ENCODE measurements around the gene ORC3.
"Not testable (repeated sequence)": the region's sequence is repeated elsewhere in the genome, so short reads cannot be mapped to it uniquely, and the experiment has no call there.

The ORC3 gene

GRCh38 chr6:87699576-87699975 is 109.6 kb downstream of the ORC3 start:
- DNase-seq, result no peak

- DNase-seq, result peak in 1 of 2 experiments; percentile 20
Observed at GRCh38 chr6:87700397-87701343, 110.7 kb downstream of the ORC3 start.

DNA sequence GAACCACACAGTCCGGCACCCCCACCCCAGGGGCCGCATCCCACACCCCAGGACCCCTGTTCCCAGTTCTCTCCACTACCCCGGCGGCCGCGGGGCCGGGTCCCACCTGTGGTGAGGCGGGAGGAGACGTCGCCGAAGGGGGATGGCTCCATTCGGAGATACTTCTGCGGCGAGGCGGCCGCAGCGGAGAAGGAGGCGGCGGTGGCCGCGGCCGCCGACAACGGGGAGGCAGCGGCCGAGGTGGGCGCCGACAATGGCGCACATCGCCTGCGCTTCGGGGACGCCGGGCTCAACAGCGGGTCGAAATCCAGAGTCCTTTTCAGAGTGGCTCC is 111.4 kb downstream of the ORC3 start:
- no peak for DNase-seq

DNA sequence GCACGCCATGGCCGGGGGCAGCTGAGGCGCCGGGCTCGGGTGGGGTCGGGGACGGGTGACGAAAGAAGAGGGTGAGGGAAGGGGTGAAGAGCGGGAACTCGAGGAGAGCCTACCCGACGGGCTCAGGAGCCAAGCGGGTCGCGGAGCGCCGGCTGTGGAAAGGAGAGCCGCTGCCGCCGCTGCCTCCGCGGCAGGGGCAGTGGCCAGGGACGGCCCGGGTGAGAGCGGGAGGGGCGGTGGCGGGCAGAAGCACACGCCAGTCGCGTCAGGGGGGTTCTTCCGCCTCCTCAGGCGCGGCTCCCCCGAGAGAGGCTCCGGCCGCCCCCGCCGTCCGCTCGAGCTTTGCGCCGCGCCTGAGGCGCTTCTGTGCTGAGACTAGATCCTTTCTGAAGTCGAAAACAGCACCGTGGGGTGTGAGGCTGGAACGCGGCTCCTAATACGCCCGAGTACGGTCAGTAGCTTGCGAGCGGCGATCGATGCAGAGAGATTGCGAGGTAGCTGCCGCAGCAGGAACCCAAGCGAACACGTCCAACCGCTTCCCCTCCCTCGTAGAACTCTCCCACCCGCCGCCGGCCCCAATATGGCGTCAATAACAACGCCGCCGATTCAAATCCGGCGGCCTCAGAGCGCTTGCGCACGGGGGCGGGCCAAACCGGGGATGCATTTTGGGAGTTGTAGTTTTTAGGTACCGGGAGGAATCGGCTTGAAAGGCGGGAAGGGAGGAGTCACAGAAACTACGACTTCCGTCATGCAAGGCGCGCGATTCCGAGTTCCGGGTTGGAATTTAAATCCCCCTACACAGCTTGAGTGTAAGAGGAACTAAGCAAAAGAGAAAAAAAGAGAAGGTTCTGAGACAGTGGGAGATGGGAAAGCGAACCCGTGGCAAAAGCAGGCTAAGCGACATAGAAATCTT is 112.0 kb downstream of the ORC3 start, which contains the start of gene AKIRIN2:
AKIRIN2 (minus strand) TSS at position 558 of the 913 bp plus-strand sequence; CDS start at position 9, 549 bp downstream.
- DNase-seq, result peak; percentile 97 to 98

GRCh38 chr6:87702589-87702945 is 112.6 kb downstream of the ORC3 start:
- DNase-seq, result peak; percentile 48 to 78

DNA sequence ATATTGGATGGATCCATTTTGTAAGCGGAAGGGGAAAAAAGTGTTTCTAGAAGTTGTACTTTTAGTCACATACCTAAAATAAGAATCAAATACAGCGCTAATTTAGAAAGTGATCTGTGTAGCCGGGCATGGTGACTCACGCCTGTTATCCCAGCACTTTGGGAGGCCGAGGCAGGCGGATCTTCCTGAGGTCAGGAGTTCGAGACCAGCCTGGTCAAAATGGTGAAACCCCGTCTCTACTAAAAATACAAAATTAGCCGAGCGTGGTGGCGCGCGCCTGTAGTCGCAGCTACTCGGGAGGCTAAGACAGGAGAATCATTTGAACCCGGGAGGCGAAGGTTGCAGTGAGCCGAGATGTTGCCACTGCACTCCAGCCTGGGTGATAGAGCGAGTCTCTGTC is 113.1 kb downstream of the ORC3 start:
- DNase-seq, result not testable (repeated sequence)

- DNase-seq, result no peak
Observed at GRCh38 chr6:87705070-87705691, 115.2 kb downstream of the ORC3 start.

DNA sequence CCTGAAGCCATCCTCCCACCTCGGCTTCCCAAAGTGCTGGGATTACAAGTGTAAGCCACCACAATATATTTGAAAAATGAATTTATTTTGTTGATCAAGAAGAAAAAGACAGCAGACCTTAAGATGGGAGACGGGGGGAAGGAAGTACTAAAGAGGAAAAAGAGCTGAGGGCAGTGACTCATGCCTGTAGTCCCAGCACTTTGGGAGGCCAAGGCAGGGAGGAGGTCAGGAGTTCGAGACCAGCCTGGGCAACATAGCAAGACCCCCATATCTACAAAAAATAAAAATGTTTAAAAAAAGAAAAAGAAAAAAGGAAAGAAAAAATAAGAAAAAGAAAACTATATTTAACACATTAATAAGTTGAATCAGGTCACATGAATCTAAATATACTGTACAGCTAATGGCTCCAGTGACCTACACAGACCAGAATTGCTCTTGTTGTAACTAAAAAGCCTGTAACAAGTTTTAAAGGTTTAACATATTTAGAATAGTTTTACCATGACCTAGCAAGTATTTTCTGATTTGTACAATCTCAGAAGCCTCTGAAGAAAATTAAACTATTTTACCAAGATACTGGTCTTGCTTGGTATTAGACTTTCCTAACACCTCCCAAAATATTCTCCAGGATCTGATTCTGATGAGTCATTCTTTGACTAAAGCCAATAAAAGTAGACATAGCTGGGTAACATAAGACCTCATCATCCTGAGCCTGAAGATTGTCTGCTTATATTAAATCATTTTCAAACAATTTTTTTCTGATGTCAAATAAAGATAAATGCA is 116.4 kb downstream of the ORC3 start:
- DNase-seq, result peak in 1 of 2 experiments; percentile 21

- DNase-seq, result not testable (repeated sequence)
Observed at GRCh38 chr6:87708581-87709427, 118.9 kb downstream of the ORC3 start.

- DNase-seq, result no peak
Observed at GRCh38 chr6:87710090-87710489, 120.2 kb downstream of the ORC3 start.

GRCh38 chr6:87712713-87713112 is 122.8 kb downstream of the ORC3 start:
- not testable (repeated sequence) for DNase-seq

- no peak for DNase-seq
Observed at GRCh38 chr6:87714093-87714842, 124.3 kb downstream of the ORC3 start.

All from SHP77 (cell line).